ENCODE measurements around the gene MYOF.

The MYOF gene

DNA sequence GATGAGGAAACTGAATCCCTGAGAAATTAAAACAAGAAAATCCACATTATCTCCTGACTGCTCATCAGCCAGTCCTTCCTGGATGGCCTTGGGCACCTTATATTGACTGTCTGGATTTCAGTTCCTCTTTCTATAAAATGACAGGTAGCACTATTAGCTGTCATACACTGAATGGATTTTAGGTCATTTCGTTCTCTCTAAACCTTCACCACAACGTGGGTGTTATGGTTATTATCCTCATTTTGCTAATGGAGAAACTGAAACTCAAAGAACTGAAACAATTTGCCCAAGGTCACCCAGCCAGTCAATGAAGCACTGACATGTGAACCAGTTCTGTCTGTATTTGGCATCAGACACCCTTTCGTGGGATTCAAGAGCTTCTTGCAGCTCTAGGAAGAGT lies 214.6 kb downstream of the MYOF start:
- in situ Hi-C loops (cut with HindIII; ENCODE audit: low sequenced_read_pairs): loop anchor here (10.0 kb wide), 1 partner anchor 163 kb away; no protein-coding TSS in a partner anchor

- in situ Hi-C loops (cut with HindIII; ENCODE audit: low sequenced_read_pairs): loop anchor here (10.0 kb wide), 1 partner anchor 162 kb away; no protein-coding TSS in a partner anchor
Measured at GRCh38 chr10:93266858-93267257, 215.3 kb downstream of the MYOF start.

- in situ Hi-C loops (cut with HindIII; ENCODE audit: low sequenced_read_pairs): loop anchor here (10.0 kb wide), 1 partner anchor 157 kb away; no protein-coding TSS in a partner anchor
Measured at GRCh38 chr10:93261961-93262610, 220.0 kb downstream of the MYOF start.

DNA sequence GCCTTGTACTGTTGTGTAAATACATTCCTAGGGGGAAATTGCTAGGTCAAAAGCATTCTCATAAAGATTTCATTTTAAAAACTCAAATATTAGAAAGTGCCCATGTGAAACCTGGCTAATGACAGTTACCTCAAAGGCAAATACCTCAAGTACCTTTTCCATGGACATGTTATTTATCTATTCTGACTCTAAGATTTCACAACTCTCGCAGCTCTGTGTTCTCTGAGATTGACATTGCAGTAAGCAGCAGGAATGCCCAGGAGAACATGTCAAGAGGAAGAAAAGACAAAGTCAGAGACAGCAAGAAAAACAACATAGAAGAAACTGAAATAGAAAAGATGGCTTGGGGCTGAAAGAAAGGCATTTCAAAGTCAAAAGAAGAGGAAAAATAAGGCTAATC lies 221.0 kb downstream of the MYOF start:
- in situ Hi-C loops (cut with HindIII; ENCODE audit: low sequenced_read_pairs): loop anchor here (10.0 kb wide), 1 partner anchor 156 kb away; no protein-coding TSS in a partner anchor

DNA sequence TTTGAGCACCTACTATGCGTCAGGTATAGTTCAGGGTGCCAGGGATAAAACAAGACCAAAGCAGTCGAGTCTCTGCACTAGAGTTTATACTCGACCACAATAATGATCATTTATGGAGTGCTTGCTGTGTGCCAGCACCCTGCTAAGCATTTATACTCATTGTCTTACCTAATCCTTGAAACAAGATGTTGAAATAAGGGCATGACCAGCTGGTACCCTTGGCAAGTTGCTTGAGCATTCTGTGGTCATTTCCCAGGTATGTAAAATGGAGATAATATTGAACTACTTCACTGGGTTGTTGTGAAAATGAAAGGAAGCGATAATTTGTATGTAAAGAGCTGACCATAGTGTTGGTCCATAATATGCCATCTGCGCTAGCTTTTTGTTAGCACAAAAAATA lies 223.0 kb downstream of the MYOF start:
- in situ Hi-C loops (cut with HindIII; ENCODE audit: low sequenced_read_pairs): no loop called here

Measured in DLD1 (cell line).